SK-MEL-5 (cell line): ENCODE data around the gene LARP4B. TPM values are rescaled to one million over a fixed set of nuclear protein-coding genes. Genes with fewer than 3 reads are reported as not detected.

Experiments
- DNase-seq: peaks from one replicate; pipeline ENCODE4 v3.0.0-alpha.2; 2016; ENCODE audit warnings: low read depth, low spot score
- in situ Hi-C: cut with HindIII; loops from 2 replicates; pipeline ENCODE4 v1.10.0; 2016; ENCODE audit warnings: low sequenced_read_pairs, high pct_unique_total_duplicates, low pct_unique_long_range_greater_than_20kb
- total RNA-seq: library from RNA; depleted of rRNA; stranded (reverse); fragments of >200 nt; shearing (Covaris generic); gene quantifications from 2 replicates; pipeline ENCODE4 v1.2.3, GENCODE V29; 2014

LARP4B gene
- total RNA-seq, 1 experiment from 2014 or later, result 23.1 TPM

DNA sequence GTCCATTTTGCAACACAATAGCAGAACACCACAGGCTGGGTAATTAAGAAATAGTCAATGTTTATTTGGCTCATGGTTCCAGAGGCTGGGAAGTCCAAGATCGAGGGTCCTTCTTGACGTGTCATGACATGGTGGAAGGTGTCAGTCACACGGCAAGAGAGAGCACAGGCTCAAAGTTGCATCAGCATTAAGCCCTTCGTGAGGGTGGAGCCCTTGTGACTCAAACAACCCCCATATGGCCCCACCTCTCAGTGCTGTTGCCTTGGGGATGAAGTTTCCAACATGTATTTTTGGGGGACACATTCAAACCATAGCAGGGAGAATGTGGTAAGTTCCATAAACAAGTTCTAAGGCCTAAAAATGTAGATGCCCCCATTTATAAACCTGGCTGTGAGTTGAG lies 32.1 kb upstream of the LARP4B start:
- DNase-seq, result no peak
- in situ Hi-C loops, result no loop called here

DNA sequence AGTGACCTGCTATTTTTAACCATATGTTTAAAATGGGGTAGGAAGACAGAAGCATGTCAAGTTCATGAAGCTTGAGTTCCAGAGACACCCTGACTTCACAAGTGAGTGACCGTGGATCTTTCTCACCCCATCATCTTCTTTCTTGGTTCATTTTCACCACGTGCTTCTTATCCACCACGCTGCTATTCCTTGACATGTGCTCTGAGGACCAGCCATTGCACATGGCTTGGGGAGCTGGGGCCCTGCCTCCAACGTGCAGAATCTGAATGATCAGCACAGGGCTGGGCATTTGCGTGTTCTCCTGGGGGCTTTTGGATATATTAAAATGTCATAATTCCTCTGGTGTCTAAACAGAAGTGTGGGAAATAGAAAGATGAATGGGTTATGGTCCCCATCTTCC lies 31.7 kb upstream of the LARP4B start:
- DNase-seq, result no peak
- in situ Hi-C loops, result no loop called here

DNA sequence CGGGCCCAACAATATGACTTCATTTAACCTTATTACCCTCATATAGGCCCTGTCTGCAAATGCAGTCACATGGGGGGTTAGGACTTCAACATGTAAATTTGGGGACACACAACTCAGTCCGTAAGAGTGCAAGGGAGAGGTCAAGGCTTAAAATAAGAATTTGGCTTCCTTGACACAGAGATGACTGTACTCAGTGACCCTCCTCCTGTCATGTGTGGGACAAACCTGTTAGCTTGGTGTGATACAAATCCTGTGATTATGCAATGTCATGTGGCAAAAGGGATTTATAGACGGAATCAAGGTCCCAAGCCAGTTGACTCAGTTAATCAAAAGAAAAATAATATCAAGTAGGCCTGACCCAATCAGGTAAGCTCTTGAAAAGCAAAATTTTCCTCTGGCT lies 30.8 kb upstream of the LARP4B start:
- in situ Hi-C loops, result no loop called here
- no peak for DNase-seq

DNA sequence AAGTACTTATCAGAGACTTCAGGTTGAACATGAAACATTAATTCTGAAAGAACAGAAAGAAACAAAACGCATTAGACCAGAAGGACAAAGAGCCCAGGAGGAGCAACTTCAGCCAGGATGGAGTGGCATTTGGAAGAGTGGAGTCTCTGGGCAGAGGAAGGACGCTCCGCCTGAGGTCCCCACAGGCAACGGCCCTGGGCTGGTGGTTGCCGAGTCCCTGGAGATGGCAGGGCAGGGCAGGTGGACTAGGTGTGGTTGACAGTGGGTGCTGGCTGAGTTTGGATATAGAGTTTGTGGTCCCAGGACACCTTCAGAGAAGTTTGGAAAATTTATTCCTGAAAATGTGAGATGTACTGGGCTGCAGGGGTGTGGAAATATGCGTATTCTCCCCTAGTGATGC lies 27.4 kb upstream of the LARP4B start:
- in situ Hi-C loops, result no loop called here
- no peak for DNase-seq

DNA sequence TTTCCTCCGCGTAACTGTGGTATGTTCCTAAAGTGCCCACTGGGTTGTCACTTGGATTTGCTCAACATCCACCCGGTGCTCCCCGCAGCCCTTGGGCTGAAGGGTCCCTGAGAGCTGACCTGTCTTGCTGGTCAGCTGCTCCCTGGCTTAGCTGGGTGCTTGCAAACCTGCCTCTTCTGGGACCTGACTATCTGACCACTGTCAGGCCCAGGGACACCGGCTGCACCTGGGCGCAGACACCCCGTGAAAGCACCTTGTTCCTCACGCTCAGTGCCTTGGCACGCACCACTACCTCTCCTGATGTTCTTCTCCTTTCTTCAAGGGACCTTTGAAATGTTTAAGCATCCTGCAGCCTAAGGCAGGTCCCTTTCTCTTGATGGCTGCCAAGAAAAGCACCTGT lies 26.6 kb upstream of the LARP4B start:
- no peak for DNase-seq
- in situ Hi-C loops, result no loop called here

DNA sequence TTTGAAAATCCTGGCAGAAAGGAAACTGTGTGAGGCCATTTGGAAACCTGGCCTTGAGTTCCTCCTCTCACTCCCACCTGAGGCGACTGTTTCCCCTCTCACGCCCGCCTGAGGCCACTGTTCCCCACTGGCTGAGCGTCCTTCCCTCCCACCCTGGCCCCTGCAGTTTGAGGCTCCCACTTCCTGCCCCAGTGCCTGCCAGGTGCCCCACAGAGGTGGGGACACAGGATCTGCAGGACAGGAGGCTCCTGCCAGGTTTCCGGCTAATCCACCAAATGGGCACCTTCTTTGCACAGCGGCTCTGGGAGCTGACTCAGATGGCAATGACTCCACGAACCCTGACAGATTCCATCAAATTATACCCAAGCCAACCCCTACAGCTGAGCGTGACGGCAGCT lies 24.3 kb upstream of the LARP4B start:
- no peak for DNase-seq
- in situ Hi-C loops, result no loop called here

DNA sequence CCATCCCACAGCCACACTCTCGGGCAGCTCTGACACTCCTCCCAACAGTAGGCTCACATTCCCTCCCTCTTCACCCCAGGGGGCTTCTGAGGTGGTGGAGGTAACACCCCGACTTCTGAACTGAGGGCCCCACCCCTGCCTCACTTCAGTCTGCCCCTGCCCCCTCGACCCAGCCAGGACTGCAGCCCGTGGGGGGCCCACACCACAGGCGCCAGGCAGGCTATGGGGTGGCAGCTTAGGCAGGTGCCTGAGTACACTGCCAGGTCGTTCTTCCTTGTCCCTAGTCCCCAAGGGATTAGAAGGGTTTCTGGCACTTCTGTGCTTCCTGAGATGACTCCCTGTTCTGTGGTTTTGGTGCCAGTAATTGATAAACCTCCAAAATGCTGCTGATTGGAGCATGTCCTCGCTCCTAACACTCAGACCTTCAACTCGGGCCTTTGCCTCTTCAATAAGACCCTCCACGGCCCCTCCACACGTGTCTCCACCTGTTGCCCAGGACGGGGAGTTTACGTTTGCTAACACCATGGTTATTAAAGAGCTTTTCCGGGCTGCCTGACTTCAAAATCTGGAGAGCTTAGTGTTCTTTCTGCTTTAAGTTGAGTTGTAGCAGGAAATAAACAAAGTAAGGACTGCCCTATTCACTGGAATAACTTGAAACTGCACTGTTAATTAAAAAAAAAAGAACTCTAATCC lies 23.8 kb upstream of the LARP4B start:
- in situ Hi-C loops, result no loop called here
- no peak for DNase-seq

DNA sequence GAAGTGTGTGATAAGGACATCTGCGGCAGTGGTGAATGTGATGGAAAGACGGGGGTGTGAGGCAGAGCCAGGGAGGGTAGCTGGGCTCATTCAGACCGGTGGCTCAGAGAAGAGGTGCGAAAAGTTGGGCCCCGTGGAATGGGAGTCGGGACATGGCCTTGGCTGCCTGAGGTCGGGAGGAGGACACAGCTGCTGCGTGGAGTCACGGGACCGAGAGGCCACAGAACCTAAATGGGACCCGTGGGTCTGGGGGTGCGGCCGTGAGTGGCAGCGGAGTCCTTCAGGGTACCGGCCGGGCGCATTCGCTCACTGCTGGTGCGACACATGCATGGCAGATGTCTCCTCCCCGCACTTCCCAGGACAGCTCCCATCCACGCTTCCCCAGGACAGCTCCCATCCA lies 22.9 kb upstream of the LARP4B start:
- DNase-seq, result no peak
- in situ Hi-C loops, result no loop called here

DNA sequence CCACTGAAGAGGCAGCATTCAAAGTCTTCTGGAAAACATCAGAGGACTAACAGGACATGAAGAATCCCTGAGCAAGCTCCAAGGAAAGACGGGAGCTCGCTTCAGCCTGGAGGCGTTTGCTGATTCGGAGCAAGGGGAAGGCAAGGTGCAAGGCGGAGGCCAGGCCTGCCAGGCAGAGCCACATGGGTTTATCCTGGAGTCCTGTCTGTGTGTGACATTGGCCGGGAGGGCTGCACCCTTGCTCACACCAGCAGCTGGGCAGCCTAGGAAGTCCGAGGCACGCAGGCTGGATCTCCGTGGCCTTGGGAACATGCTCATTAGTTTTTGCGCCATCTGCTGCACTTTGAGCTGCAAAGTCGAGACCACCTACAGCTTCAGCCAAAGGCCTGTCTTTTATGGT lies 22.3 kb upstream of the LARP4B start:
- no peak for DNase-seq
- in situ Hi-C loops, result no loop called here

DNA sequence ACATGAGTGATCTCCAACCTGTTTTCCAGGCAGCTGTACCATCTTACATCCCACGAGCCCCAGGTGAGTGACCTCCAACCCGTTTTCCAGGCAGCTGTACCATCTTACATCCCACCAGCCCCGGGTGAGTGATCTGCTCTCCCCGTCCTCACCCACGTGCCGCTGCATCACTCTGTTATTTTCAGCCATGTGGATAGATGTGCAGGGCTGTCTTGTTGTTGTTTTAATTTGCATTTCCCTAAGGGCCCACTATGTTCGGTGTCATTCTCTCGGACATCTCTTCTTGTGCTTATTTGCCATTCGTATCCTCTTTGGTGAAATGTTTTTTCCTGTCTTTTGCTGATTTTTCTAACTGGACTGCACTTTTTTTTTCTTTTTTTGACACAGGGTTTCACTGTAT lies 17.9 kb upstream of the LARP4B start:
- DNase-seq, result no peak
- in situ Hi-C loops, result no loop called here

DNA sequence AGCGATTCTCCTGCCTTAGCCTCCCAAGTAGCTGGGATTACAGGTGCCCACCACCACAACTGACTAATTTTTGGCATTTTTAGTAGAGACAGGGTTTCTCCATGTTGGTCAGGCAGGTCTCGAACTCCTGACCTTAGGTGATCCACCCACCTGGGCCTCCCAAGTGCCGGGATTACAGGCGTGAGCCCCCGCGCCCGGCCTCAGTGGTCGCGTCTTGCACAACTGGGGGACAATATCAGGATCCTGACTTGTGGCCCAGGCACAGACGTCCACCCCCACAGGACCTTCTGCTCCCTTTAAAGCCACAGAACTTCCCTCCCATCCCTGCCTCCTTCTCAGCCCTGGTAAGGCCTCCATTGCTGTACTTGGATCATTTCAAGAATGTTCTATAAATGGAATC lies 16.8 kb upstream of the LARP4B start:
- DNase-seq, result no peak
- in situ Hi-C loops, result no loop called here

DNA sequence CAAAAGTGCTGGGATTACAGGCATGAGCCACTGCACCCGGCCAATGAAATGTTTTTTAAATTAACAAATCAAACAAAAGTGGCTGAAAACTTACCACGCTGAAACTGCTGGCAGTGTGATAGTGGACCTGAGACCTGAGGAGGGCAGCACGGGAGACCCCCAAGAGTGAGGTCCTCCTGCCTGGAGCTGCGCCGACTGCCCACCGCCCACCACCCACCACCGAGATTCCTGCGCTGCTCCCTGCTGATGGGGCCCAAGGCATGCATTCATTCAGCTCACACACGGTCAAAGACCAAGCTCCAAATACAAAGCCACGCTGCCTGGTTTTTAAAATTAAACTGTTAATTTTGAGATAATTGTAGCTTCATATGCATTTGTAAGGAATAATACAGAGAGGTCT lies 16.4 kb upstream of the LARP4B start:
- in situ Hi-C loops, result no loop called here
- DNase-seq, result no peak

DNA sequence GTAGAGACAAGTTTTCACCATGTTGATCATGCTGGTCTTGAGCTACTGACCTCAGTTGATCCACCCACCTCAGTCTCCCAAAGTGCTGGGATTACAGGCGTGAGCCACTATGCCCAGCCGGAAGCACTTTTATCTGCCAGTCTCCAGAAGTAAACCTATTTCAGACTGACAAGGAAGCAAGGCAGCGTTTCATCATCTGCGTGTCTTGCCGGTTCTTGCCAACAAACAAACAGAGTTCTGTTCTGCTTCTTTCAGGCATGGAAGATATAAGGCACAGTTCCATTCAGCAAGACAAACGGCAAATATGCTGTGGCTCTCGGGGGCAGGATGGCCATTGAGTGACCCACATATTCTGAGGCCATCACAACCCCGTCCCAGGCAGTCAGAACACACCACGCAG lies 15.5 kb upstream of the LARP4B start:
- DNase-seq, result peak; percentile 17
- in situ Hi-C loops, result no loop called here

DNA sequence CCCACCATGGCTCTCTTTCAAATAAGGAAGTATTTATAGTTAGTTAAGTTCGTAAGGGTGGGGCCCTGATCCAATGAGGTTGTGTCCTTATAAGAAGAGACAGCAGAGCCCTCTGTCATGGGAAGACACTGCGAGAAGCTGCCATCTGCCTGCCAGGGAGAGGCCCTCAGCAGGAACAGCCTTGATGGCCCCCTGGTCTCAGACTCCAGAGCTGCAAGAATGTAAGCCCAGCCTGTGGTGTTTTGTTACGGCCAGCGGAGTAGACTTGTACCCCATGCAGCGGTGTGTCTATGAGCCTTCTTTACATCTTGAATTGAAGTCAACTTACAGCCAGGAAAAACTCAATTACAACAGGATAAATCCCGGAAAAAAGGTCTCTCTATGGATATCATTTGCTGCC lies 14.3 kb upstream of the LARP4B start:
- in situ Hi-C loops, result no loop called here
- DNase-seq, result no peak

DNA sequence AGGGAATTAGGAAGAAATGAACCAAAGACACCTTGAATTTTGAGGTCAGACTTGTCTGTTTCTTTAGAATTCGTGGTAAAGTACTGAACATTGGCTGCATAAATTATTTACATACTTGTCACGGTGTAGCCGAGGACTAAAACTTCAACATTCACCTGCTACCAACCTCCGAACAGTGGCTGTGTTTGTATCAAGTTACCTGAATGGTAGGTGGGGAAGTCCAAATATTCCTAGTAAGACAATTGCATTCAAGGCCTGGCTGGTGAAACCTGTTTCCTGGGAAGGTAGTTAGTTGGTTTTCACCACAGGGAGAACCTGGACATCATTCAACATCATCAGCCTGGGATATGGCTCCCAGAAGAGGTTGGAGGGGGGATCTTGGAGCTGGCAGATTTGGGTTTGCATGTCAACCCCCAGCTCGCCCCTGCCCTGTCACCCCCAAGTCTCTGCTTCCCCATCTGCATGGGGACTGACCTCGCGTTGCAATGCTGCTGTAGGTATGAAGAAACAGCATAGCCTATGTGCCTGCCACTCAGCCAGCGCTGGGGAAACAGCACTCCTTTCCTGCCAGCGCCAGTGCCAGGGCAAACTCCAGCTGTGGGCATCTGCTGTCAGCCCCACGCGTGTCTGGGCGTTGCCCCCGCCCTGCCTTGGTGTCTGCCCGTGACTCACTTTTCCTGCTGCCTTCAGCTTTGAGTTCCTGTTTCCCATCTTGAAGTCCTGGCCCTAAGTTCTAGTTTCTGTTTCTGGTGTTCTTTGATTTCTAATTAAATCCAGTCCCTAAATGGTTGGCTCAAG lies 12.7 kb upstream of the LARP4B start:
- DNase-seq, result no peak
- in situ Hi-C loops, result no loop called here

DNA sequence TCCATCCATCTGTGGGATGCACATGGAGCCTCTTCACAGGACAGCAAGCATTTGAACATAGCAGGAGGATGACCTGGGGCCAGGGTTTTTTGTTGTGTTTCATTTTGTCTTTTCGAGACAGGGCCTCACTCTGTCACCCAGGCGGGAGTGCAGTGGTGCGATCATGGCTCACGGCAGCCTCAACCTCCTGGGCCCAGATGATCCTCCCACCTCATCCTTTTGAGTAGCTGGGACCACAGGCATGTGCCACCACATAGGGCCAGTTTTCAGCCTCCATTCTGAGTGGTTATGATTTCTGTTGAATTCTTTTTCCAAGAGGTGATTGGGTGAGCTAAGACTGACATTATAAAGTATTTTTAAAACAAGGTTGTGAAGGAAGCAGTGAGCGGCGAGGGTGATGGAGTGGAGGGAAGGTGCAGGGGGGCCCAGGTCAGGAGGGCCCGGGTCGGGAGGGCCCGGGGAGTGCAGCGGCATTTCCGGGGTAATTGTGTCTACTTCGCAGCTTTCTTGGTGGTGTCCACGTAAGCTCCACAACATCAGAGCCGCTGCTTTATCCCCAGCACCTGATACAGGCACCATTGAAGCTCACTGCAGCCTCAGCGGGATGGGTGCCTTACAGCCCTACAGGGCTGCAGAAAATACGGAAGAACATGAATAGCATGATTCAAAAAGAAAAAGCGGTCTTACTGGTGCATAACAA lies 12.0 kb upstream of the LARP4B start:
- no peak for DNase-seq
- in situ Hi-C loops, result no loop called here

DNA sequence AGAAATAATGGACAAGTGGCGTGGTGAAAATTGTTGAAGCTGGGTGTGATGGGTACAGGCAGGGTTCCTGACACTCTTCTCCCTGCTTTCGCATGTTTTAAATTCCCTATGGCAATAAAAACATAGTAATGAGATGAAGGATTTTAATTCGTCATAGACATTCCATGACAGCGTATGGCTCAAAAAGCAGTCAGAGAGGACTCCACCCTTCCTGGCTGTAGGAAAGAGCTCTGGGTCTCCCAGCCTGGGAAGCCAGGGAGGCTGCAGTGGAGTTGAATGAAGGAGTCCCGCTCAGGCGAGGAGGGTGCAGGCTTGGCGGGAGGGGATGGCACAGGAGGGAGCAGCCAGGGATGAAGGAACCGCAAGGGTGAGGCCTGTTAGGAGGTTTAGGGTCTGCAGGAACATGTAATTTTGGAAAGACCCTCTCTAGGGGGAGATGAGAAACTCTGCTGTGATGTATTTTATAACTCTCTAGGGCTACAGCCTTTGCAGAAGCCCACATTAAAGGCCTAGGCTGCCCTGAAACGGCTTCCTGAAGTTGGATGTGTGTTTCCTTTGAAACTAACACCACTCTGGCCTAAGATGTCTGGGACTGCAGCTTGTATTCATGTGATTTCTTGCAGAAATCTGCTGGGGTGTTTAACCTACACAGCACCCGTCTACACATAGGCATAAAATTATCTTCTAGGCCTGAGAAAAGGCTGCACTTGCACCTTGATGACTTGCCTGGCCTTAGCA lies 7.6 kb upstream of the LARP4B start:
- DNase-seq, result no peak
- in situ Hi-C loops, result no loop called here

DNA sequence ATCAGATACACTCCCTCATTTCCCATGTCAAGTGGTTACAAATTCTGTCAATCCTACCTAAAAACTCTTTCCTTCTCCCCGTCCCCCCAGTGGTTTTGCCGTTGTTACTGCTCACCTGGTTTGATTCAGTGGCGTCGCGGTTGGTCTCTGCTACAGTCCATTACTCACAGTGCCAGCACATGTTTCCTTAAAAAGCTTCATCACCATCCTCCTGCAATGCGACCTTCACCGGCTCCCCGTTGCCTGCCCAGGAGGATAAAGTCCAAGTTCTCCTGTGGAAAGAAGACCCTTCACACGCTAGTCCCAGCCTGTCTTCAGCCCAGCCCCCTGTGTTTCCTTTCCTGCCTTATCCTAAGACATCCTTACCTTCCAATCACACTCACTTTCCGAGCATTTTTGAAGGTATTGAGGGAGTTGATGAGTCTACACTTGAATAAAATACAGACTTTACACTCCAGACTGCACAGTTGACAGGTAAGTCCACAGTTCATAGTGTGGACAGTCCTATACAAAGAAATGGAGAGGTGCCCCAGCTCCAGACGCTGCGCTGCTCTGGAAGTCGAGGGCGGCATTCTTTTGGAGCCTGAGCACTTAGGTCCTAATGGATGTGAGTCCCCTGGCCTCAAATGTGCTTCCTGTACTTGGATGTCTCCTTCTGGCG lies 3.4 kb upstream of the LARP4B start:
- DNase-seq, result no peak
- in situ Hi-C loops, result no loop called here
